Measurements from ENCODE around the gene BTBD2.

The BTBD2 gene

DNA sequence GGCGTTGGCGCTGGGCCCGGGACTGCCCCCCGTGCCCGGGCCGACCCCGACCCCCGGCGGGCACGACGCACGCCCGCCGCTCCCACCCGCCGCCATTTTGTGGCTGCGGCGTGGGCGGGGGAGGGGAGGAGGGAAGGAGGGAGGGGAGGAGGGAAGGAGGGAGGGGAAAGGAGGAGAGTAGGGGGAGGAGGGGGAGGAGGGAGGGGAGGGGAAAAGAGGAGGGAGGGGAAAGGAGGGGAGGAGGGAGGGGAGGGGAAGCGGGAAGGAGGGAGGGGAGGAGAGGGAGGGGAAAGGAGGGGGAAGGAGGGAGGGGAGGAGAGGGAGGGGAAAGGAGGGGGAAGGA, at the start of gene BTBD2:
BTBD2 (minus strand) TSS at position 107 of the 343 bp plus-strand sequence; CDS start at position 96, 11 bp downstream.
- peak in 1 of 2 donors; percentile 27 for DNase-seq (ENCODE audit: low read depth in 2 of 2)

DNA sequence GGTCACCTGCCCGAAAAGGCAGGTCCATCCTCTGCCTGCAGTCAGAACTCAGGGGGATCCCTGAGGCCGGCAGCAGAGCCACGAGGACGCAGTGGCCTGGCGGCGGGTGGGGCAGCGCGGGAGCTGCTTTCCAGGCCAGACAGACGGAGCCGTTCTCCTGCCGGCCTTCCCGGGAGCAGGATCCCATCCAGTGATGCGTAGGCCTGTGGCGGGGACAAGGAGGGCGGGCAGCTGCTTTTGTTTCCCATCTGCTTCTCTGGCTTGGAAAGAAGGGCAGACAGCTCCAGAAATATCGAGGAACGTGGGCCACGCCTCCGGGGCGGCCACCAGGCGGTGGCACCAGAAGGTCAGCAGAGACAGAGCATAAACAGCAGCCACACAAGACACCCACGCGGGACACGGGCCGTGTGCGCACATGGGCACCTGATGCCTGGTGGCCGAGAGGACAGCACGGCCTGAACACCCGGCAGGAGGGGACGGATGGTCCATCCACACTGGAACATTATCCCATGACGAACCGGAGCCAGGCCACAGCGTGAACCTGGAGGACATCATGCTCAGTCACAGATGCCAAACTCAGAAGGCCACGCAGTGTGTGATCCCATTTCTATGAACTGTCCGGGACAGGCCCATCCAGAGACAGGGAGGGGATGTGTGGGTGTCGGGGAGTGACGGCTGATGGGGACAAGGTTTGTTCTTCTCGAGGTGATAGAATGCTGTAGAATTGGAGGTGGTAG, 49.4 kb upstream of the BTBD2 start:
- no peak for DNase-seq (ENCODE audit: low read depth in 2 of 2)

DNA sequence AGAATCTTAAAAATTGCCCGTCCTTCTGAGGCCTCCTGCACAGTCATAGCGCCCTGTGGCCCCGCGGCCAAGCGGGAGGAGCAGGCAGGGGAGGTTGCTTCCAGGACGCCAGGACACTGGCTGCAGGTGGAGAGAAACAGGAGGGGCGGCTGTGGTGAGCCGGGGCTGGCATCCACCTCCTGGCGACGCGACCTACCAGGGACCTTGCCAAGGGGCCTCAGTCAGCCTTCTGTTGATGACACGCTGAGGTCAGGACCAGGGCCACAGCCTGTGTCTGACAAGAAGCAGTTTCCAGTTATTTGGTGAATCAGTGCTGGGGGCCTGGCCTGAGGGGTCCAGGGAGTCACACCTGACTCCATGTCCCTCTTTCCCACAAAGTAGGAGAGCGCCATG, 48.9 kb upstream of the BTBD2 start:
- DNase-seq (ENCODE audit: low read depth in 2 of 2), result no peak

DNA sequence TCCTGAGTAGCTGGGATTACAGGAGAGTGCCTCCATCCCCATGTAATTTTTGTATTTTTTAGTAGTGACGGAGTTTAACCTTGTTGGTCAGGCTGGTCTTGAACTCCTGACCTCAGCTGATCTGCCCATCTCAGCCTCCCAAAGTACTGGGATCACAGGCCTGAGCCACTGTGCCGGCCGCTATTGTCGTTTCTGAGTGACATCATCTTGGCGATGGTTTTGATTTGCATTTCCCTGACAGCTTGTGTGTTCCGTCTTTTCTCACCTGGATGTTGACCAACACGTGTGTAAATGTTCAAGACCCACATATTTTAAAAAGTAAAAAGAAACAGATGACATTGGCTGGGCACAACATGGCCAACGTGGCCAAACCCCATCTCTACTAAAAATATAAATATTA, 48.3 kb upstream of the BTBD2 start:
- DNase-seq (ENCODE audit: low read depth in 2 of 2), result no peak

- DNase-seq (ENCODE audit: low read depth in 2 of 2), result no peak
Measured at GRCh38 chr19:2062770-2063169, 47.3 kb upstream of the BTBD2 start.

GRCh38 chr19:2062389-2062729, 46.8 kb upstream of the BTBD2 start:
- DNase-seq (ENCODE audit: low read depth in 2 of 2), result no peak

DNA sequence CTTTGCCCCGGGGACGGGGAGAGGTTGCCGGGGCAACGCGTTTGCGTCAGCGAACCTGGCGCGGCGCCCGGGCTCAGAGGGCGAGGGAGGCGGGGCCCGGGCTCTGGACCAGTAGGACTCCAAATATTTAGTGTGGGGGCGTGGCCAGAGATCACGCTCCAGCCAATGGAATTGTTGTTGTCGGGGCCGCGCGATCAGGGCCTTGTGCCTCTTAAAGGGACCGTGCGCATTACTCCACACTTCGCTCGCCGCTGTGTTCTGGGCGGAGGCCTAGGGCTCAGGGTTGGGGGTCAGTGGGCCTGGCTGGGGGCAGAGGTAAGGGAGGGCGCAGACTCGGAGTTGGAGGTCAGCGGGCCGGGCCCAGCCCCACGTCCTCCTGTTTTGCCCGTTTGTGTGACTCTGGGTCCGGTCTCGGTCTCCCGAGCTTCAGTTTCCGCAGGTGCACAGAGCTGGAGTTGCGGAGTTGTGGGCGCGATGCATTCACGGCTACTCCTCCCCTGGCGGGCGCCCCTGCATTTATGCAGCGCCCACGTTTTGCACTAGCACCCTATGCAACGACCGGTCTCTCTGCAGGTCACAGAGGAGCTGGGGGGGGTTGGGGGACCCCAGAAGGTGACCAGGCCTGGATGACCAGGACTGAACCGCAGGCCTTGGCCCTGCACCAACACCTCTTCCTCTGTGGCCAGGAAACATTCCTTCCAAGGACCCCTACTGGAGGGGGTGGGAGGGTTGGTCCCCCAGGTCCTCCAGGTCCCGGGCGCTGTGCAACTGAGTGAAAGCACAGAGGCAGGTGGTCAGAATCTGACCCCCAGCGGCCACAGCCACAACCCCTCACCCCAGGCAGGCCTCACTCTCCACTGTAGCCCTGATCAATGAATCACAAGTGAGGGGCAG, 46.2 kb upstream of the BTBD2 start:
- peak; percentile 98 to 100 for DNase-seq (ENCODE audit: low read depth in 2 of 2)

GRCh38 chr19:2060884-2061494, 45.5 kb upstream of the BTBD2 start:
- DNase-seq (ENCODE audit: low read depth in 2 of 2), result no peak

DNA sequence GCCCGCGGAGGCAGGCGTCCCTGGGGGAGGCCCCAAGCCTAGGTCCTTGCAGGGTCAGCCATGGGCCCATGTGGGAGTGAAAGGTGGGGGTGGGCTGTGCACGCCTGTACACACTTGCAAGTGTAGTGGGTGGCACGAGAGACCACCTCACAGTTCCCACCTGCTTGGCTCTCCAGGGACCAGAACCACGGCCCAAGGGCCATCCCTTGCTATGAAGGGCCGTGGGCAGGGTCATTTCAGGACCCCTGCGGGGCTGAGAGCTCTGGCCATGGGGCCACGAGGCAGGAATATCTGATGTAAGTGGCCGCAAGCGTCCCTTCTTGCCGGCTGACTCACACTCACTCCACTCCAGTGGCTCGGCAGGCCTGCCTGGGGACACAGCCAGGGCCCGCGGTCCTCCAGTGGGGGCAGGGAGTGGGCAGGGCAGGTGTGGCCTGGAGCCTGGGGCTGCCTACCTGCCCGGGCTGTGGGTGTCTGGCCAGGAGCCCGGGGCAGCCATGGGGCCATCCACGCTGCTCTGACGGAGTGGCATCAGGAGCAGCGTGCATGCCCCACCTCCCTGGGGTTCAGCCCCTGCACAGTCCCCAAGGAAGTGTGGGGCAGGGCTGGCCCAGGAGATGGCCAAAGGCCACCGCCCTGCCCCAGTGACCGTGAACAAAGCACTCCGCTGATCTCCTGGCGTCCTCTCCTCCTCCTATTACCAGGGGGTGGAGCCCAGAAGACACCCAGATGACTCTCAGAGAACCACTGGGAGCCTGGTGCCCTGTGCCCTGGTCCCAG, 44.1 kb upstream of the BTBD2 start:
- DNase-seq (ENCODE audit: low read depth in 2 of 2), result no peak

DNA sequence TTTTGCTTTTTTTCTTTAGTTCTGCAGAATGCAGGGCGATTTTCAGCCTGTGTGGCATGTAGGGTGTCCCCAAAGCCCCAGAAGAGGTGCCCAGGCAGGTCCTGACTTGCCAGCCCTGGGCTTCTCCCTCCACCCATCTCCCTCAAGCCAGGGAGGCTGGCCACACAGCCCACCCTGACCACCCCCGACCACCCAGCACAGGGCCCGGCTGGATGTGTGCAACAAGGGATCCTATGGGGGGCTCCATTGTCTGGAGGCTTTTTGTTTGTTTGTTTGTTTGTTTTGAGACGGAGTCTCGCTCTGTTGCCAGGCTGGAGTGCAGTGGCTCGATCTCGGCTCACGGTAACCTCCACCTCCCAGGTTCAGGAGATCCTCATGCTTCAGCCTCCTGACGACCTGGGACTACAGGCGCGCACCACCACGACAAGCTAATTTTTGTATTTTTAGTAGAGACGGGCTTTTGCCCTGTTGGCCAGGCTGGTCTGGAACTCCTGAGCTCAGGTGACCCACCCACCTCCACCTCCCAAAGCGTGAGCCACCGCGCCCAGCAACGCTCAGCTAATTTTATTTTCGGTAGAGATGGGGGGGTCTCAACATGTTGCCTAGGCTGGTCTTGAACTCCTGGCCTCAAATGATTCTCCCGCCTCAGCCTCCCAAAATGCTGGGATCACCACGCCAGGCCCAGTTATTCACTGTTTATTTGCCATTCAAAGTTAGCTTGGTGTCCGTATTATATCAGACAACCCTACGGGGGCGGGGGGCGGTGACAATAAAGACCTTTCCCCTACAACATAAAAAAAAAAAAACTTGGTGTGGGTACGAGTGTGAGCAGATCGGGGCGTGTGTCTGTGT, 43.3 kb upstream of the BTBD2 start:
- DNase-seq (ENCODE audit: low read depth in 2 of 2), result no peak

DNA sequence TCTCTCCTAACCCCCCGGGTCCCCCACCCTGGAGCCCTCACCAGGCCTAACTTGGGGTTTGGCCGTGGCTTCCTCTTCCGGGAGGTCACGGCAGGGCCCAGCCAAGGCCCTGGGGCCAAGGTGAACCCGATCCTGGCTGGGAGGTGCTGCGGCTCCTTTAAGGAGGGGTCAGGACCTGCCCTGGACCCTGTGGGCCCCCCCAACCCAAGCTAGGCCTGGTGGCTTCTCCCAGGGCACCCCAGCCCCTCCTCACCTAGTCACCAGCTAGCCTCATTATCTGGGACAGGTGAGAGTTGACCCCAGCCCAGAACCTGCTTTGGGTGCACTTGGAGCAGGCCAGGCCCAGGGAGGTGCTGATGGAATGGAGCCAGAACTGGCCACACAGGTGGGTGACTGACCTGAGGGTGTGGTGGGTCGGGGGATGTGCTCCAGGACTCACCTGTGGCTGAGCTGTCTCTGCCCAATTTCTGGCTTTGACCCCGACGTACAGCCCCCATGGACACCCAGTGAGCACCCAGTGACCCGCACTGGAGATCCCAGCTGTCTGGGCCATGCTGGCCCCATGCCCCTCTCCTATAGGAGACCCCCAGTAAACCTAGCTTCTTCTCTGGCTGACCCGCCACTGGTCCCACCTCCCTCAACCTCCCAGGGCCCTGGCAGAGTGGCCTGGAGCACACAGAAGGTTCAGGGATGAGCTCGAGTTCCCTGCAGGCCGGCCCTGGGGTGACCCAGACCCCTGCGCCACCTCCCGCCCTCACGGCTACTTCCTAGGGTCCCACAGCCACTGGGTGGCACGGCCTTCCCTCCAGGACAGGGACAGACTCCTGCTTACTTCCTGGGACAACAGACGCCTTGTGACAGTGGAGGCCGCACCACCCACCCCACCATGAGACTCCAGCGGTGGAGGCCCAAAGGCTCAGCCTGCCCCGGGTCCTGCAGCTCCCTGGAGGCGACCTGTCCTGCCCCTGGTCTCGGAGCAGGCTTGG, 42.3 kb upstream of the BTBD2 start:
- no peak for DNase-seq (ENCODE audit: low read depth in 2 of 2)

GRCh38 chr19:2056837-2057192, 41.3 kb upstream of the BTBD2 start:
- no peak for DNase-seq (ENCODE audit: low read depth in 2 of 2)

GRCh38 chr19:2055931-2056836, 40.7 kb upstream of the BTBD2 start:
- DNase-seq (ENCODE audit: low read depth in 2 of 2), result no peak

DNA sequence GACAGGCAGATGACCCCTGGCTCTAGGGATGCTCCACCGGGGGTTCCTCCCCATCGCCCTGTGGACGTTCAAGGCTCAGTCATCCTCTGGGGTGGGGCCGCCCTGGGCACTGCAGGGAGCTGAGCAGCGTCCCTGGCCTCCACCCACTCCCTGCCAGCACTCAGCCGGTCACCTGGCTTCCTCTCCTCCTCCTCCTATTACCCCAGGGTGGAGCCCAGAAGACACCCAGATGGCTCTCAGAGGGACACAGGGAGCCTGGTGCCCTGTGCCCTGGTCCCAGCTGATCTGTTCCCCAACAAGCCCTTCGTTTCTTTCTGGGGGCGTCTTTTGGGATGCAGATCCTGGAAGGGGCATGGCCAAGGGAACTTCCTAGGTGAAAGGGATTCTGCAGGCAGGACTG, 39.2 kb upstream of the BTBD2 start:
- no peak for DNase-seq (ENCODE audit: low read depth in 2 of 2)

DNA sequence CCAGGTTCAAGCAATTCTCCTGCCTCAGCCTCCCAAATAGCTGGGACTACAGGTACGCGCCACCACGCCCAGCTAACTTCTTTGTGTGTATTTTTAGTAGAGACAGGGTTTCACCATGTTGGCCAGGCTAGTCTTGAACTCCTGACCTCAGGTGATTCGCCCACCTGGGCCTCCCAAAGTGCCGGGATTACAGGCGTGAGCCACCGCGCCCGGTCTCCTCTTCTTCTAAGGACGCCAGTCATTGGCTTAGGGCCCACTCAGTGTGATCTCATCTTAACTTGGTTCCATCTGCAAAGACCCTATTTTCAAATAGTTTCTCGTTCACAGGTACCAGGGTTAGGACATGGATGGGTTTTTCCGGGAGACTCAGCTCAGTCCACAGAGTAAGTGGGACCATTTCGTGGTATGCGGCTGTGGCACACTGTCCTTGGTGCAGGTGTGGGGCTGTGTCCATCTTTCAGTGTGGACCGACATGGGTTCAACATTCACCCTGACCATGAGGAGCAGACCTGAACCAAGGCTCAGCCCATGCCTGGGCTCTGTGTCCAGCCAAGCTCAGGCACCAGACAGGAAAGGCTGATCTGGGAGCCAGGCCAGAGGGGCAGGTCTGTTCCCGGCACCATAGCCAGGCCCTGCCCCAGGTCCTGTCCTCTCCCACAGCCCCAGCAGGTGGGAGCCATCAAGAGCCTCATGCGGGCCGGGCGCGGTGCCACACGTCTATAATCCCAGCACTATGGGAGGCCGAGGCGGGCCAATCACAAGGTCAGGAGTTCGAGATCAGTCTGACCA, 38.3 kb upstream of the BTBD2 start:
- DNase-seq (ENCODE audit: low read depth in 2 of 2), result no peak

- DNase-seq (ENCODE audit: low read depth in 2 of 2), result no peak
Measured at GRCh38 chr19:2051773-2052704, 36.5 kb upstream of the BTBD2 start.
